SU-DHL-6 (cell line): ENCODE measurements around the gene ZFYVE1.
"Not testable (repeated sequence)": the region's sequence is repeated elsewhere in the genome, so short reads cannot be mapped to it uniquely, and the experiment has no call there.

Source experiments
- H2AFZ ChIP-seq: fragments of 200-600 bp; sonication (generic); 2 replicates; pipeline ENCODE4 v1.6.1; 2014; ENCODE audit warnings: low read depth, mild to moderate bottlenecking, moderate library complexity, mixed read lengths, antibody characterized with exemption, low read length; ENCODE audit not compliant: severe bottlenecking
- H3F3A ChIP-seq: fragments of 200-600 bp; shearing (Covaris generic); 2 replicates; pipeline ENCODE4 v1.6.0; 2016; ENCODE audit warnings: antibody characterized with exemption, mild to moderate bottlenecking; ENCODE audit not compliant: insufficient read depth
- H3K27ac ChIP-seq: fragments of 200-600 bp; sonication (generic); 2 replicates; pipeline ENCODE4 v1.5.1; 2016; ENCODE audit warnings: low read depth, mild to moderate bottlenecking, low read length, moderate library complexity, mixed read lengths
- H3K27me3 ChIP-seq: fragments of 200-600 bp; sonication (generic), shearing (Covaris generic); 2 replicates; pipeline ENCODE4 v1.6.0; 2014; ENCODE audit warnings: mild to moderate bottlenecking, low read length
- H3K36me3 ChIP-seq: fragments of 200-600 bp; sonication (generic); 2 replicates; pipeline ENCODE4 v1.6.1; 2014; ENCODE audit warnings: mild to moderate bottlenecking, low read length, mixed read lengths
- H3K4me2 ChIP-seq: fragments of 300-600, 200-600 bp; shearing (Covaris generic), sonication (generic); 2 replicates; pipeline ENCODE4 v1.6.0; 2014; ENCODE audit warnings: low read length, low read depth, mild to moderate bottlenecking; ENCODE audit not compliant: poor library complexity, severe bottlenecking
- H3K4me3 ChIP-seq: fragments of 200-600 bp; sonication (generic); 2 replicates; pipeline ENCODE4 v1.5.1; 2014; ENCODE audit warnings: antibody characterized with exemption, low read length, mild to moderate bottlenecking, mixed read lengths; ENCODE audit not compliant: insufficient read depth, poor library complexity, severe bottlenecking
- H3K79me2 ChIP-seq: fragments of 200-600 bp; sonication (generic); 2 replicates; pipeline ENCODE4 v1.6.1; 2014; ENCODE audit warnings: mild to moderate bottlenecking, low read length, moderate library complexity; ENCODE audit not compliant: insufficient read depth
- H3K9ac ChIP-seq: fragments of 200-600 bp; sonication (generic); 2 replicates; pipeline ENCODE4 v1.7.0; 2014; ENCODE audit warnings: mild to moderate bottlenecking, low read length
- H3K9me2 ChIP-seq: fragments of 200-600 bp; sonication (generic); replicated peaks from 2 replicates; pipeline ENCODE4 v1.6.1; 2014; ENCODE audit warnings: low read length; ENCODE audit not compliant: insufficient read depth
- H3K9me3 ChIP-seq: fragments of 200-600 bp; sonication (generic); 2 replicates; pipeline ENCODE4 v1.6.1; 2014; ENCODE audit warnings: low read length, mixed read lengths; ENCODE audit not compliant: insufficient read depth
- H4K20me1 ChIP-seq: fragments of 200-600 bp; sonication (generic); 2 replicates; pipeline ENCODE4 v1.6.1; 2014; ENCODE audit warnings: low read depth, mild to moderate bottlenecking, antibody characterized with exemption, low read length, moderate library complexity, mixed read lengths
- CTCF ChIP-seq: fragments of 200-600 bp; sonication (generic); IDR thresholded peaks from one replicate; pipeline ENCODE4 v1.5.1; 2017; ENCODE audit warnings: antibody characterized with exemption, mild to moderate bottlenecking, low read length, moderate library complexity; ENCODE audit not compliant: insufficient read depth, poor library complexity, severe bottlenecking
- EZH2phosphoT487 ChIP-seq: fragments of 200-600 bp; sonication (generic), shearing (Covaris generic); conservative IDR thresholded peaks from 2 replicates; pipeline ENCODE4 v1.6.1; 2018; ENCODE audit warnings: mild to moderate bottlenecking, antibody characterized with exemption, low read length, moderate library complexity, mixed read lengths

The ZFYVE1 gene

GRCh38 chr14:72965249-72965648, 61.7 kb downstream of the ZFYVE1 start:
- no peaks in the 10 kb centered on the region for H3K9me3 ChIP-seq
- no peaks in the 10 kb centered on the region for H3K79me2 ChIP-seq
- TF ChIP-seq CTCF (no peak), EZH2phosphoT487 (no peak)
- no peak overlapping the region for H2AFZ ChIP-seq
- no peak overlapping the region for H3K4me3 ChIP-seq
- H3F3A ChIP-seq: no peaks in the 10 kb centered on the region
- no peaks in the 10 kb centered on the region for H3K36me3 ChIP-seq
- H3K27me3 ChIP-seq: no peaks in the 10 kb centered on the region
- no peak overlapping the region for H3K9ac ChIP-seq
- no peaks in the 10 kb centered on the region for H4K20me1 ChIP-seq
- H3K27ac ChIP-seq: no peak overlapping the region
- H3K4me2 ChIP-seq: no peak overlapping the region
- no peaks in the 10 kb centered on the region for H3K9me2 ChIP-seq

- H3K4me2 ChIP-seq: no peak overlapping the region
- H3K36me3 ChIP-seq: no peaks in the 10 kb centered on the region
- H3K27ac ChIP-seq: no peak overlapping the region
These were observed 64.0 kb downstream of the ZFYVE1 start for GRCh38 chr14:72962829-72963312.

GRCh38 chr14:72962336-72962754, 64.6 kb downstream of the ZFYVE1 start:
- H3K9me2 ChIP-seq, H3F3A ChIP-seq, H3K27me3 ChIP-seq, H3K4me2 ChIP-seq, H4K20me1 ChIP-seq, H3K27ac ChIP-seq, H3K79me2 ChIP-seq, H3K4me3 ChIP-seq, H3K9ac ChIP-seq, H3K9me3 ChIP-seq, H3K36me3 ChIP-seq, H2AFZ ChIP-seq: not testable (repeated sequence)

More at GRCh38 chr14:72962829-72963312, 64.0 kb downstream of the ZFYVE1 start:
- H4K20me1 ChIP-seq: no peaks in the 10 kb centered on the region
- no peak for TF ChIP-seq EZH2phosphoT487
- no peak for TF ChIP-seq CTCF
- H3K4me3 ChIP-seq: no peak overlapping the region
- no peak overlapping the region for H2AFZ ChIP-seq
- no peaks in the 10 kb centered on the region for H3K9me2 ChIP-seq
- no peaks in the 10 kb centered on the region for H3F3A ChIP-seq
- no peak overlapping the region for H3K9ac ChIP-seq
- no peaks in the 10 kb centered on the region for H3K9me3 ChIP-seq
- no peaks in the 10 kb centered on the region for H3K79me2 ChIP-seq
- H3K27me3 ChIP-seq: no peaks in the 10 kb centered on the region

- H3K36me3 ChIP-seq: no peaks in the 10 kb centered on the region
These were observed 65.1 kb downstream of the ZFYVE1 start for GRCh38 chr14:72961579-72962335.

GRCh38 chr14:72961016-72961415, 65.9 kb downstream of the ZFYVE1 start:
- not testable (repeated sequence) for H4K20me1 ChIP-seq, H3K4me2 ChIP-seq, H3K27me3 ChIP-seq, H2AFZ ChIP-seq, H3K79me2 ChIP-seq, H3F3A ChIP-seq, H3K9ac ChIP-seq, H3K9me3 ChIP-seq, H3K27ac ChIP-seq, H3K4me3 ChIP-seq, H3K36me3 ChIP-seq, H3K9me2 ChIP-seq

More at GRCh38 chr14:72961579-72962335, 65.1 kb downstream of the ZFYVE1 start:
- TF ChIP-seq CTCF: no peak
- TF ChIP-seq EZH2phosphoT487: no peak
- H3K9me2 ChIP-seq: no peaks in the 10 kb centered on the region
- H3K9me3 ChIP-seq: no peaks in the 10 kb centered on the region
- no peak overlapping the region for H2AFZ ChIP-seq
- H3K4me3 ChIP-seq: no peak overlapping the region
- H3K27ac ChIP-seq: no peak overlapping the region
- H3F3A ChIP-seq: no peaks in the 10 kb centered on the region
- no peaks in the 10 kb centered on the region for H3K79me2 ChIP-seq
- H3K4me2 ChIP-seq: no peak overlapping the region
- H3K27me3 ChIP-seq: no peaks in the 10 kb centered on the region
- H4K20me1 ChIP-seq: no peaks in the 10 kb centered on the region
- H3K9ac ChIP-seq: no peak overlapping the region
